Activated CD8-positive, alpha-beta memory T cell treated with anti-CD3 and anti-CD28 coated beads for 48 hours (primary cell): ENCODE data around the gene EVA1C.
"Not testable (repeated sequence)": the region's sequence is repeated elsewhere in the genome, so short reads cannot be mapped to it uniquely, and the experiment has no call there.

Source experiments
- DNase-seq, 3 experiments: peaks; one replicate each; pipeline ENCODE4 v3.0.0-alpha.2; 2020; ENCODE audit warnings: low read depth in 2 of 3, low spot score in 2 of 3

EVA1C gene

DNA sequence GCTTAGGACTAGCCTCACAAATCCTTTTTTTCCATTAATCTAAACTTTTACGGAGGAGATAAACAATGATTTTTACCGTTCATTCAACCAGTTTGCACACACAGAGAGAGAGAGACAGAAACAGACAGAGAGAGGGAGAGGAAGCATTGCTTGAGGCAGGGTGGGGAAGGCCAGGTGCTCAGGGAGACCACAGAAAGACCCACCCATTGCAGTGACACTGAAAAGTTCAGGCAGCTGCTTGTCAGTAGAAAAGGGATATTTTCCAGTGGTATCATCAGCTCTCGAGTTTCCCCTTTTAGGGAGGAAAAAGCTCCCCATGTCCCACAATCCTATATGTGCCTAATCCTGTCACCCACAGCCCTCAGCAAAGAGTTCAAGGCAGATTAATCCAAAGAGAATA lies 145.6 kb downstream of the EVA1C start:
- DNase-seq = no peak

- no peak for DNase-seq
Observed at GRCh38 chr21:32559006-32559610, 146.6 kb downstream of the EVA1C start.

GRCh38 chr21:32560896-32561295 lies 148.4 kb downstream of the EVA1C start:
- no peak for DNase-seq

- not testable (repeated sequence) for DNase-seq
Observed at GRCh38 chr21:32561476-32561875, 149.0 kb downstream of the EVA1C start.

DNA sequence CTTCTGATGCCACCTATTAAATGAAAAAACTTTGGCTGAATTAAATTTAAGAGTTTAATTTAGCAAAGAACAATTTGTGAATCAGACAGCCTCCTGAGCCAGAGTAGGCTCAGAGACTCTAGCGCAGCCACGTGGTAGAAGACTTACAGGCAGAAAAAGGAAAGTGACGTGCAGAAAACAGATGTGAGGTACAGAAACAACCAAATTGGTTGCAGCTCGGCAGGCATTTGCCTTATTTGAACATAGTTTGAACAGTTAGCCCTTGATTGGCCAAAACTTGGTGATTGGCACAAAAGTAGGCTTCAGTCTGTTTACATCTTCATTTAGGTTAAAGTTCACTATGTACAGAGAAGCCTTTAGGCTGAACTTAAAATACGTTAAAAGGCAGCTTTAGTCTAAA lies 149.9 kb downstream of the EVA1C start:
- no peak for DNase-seq

- DNase-seq = no peak
Observed at GRCh38 chr21:32562915-32563314, 150.4 kb downstream of the EVA1C start.
